Measurements from ENCODE around the gene OR56B4.

Gene OR56B4

GRCh38 chr11:6151117-6151516, 43.6 kb downstream of the OR56B4 start:
- DNase-seq (ENCODE audit: low read depth): no peak

- no peak for DNase-seq (ENCODE audit: low read depth)
Observed at GRCh38 chr11:6152126-6152525, 44.6 kb downstream of the OR56B4 start.

DNA sequence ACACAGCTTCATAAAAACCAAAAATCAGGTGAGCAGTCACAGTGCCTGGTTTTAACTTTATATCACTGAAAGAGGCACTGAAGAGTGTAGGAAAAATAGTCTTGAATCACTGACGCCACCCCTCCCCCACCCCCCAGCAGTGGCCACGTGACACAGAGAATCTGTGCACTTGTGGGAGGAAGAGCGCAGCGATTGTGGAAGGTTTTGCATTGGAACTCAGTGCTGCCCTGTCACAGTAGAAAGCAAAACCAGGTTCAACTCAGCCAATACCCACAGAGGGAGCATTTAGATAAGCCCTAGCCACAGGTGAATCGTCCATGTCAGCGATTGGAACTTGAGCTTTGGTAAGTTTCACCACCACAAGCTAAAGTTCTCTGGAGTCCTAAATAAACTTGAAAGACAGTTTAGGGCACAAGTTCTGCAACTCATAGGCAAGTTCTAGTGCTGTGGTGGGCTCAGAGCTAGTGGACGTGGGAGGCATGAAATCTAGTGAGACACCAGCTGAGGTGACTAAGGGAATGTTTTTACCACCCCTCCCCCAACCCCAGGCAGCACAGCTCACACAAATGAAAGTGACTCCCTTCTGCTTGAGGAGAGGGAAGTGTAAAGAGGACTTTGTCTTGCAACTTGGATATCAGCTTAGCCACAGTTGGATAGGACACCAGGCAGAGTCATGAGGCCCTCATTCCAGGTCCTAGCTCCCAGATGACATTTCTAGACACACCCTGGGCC, 49.3 kb downstream of the OR56B4 start:
- no peak for DNase-seq (ENCODE audit: low read depth)
